Lung microvascular endothelial cell (primary cell): ENCODE data around the gene CDC123. TPM values are rescaled to one million over a fixed set of nuclear protein-coding genes. Genes with fewer than 3 reads are reported as not detected.
"Not testable (repeated sequence)": the region's sequence is repeated elsewhere in the genome, so short reads cannot be mapped to it uniquely, and the experiment has no call there.

Experiments used
- DNase-seq, 2 donors: peaks; one replicate each; pipeline versions ENCODE4 v3.0.0 to v3.0.0-alpha.2; 2010; ENCODE audit warnings: low read depth in 2 of 2
- total RNA-seq: library from RNA; depleted of rRNA; stranded (reverse); fragments of >200 nt; gene quantifications from 2 replicates; pipeline ENCODE4 v1.2.1, GENCODE V29; 2014

The CDC123 gene, protein sequence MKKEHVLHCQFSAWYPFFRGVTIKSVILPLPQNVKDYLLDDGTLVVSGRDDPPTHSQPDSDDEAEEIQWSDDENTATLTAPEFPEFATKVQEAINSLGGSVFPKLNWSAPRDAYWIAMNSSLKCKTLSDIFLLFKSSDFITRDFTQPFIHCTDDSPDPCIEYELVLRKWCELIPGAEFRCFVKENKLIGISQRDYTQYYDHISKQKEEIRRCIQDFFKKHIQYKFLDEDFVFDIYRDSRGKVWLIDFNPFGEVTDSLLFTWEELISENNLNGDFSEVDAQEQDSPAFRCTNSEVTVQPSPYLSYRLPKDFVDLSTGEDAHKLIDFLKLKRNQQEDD
- total RNA-seq = 172 and 185 TPM in 2 replicates

DNA sequence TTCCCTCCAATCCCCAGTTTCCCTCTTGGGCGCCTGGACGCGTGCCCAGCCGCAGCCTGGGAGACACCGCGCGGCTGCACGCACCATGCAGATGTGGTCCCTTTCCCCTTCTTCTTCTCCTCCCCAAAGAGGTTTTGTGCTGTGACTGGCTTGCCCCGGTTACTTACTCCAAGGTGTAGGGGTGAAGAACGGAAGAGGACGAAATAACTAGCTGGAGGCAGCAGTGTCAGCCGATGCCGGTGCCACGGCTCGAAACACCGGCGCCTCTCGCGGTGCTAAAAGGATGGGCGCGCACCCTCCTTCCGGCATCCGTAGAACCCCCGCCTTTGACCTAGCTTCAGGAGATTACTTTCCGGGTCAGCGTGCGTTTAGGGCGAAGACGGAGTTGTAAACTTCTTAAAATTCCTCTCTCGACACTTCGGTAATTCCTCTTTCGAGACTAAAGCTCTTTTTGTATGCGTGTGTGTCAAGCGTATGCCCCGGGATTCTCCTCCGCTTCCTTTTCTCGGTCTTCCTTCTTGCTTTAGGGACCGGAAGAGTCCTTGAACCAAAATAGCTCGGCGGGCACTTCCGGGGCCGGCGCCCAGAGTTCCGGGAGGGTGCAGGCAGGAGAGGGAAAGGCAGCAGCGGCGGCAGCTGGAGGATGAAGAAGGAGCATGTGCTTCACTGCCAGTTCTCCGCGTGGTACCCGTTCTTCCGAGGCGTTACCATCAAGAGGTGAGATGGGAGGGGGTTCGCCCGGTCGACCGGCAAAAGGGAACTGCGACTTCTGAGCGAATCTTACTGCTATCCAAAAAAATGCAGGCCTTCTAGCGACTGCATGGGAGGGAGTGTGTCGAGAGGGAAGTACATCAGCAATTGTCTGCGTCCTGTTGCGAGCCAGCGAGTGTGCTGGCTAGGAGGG lies at the start of gene CDC123, which contains the start of gene NUDT5:
CDC123 (plus strand) TSS at position 586 of the 904 bp plus-strand sequence; CDS start at position 644, 58 bp downstream.
NUDT5 (minus strand) TSS at position 289 of the 904 bp plus-strand sequence. CDS start 9,600 bp downstream, outside the sequence.
- peak; percentile 81 to 91 for DNase-seq

DNA sequence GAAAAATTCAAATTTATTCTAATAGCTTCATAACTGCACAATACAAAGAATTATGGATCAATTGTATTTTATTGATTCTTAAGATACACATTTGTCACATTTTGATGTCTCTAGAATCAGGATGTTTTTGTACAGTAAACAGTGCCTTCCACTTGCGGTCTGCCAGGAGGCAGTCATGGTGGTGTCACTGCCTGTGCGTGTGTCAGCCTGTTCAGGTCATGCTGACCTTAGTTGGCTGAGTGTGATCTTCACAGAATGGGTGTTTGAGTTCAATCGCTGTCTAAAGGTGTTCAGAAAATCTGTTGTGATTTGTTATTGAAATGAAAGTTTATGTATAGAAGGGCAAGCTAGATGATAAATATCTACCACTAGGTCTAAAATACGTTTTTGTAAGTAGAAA lies 45.8 kb upstream of the CDC123 start:
- DNase-seq = no peak

DNA sequence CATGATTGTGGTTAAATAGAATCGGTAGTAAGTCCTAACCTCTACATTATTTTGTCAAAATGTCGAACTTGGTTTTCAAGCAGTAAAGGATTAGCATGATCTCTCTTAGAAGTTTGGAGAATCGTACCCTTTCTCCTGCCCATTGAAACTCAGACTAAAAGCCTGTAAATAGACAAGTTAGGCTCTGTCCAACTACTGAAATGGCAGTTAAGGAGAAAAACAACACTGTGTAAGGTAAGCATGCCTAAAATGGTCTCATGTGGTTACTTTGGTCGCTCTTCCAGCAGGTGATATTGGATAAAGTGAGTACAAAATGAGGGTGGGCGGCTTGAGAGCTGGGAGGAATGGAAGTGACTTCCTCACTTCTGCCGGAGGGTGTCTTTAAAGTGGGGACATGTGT lies 41.5 kb upstream of the CDC123 start:
- no peak for DNase-seq

DNA sequence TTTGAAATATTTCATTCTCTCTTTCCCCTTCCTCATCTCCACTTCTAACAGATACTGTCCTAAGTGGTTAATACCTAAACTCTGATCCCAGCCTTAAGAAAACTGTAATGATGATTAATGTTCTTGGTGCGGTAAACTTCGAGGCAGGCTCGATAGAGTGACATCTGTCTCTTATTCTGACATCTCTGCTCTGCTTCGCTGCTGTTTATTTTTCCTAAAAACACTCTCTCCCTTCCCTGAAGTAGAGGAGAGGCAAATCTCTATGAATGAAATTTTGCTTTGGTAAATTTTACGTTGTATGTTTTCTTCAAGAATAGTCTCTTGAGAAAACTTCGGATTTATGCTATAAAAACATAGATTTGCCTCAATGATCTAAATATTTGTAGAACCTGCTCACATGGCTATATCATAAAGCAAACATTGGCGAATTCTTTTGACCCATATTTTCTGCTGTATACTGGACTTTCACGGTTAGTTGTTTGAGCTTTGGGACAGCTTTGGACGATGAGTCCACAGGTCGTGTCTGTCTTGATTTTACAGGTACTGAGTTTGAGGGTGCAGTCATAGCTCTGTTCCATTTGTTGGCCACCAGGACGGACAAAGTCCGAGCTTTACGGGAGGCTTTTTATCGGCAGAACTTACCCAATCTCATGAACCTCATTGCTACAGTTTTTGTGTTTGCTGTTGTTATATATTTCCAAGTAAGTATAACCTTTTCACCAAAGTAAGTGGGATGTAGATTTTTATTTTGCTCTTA lies 39.4 kb upstream of the CDC123 start:
- DNase-seq = no peak

DNA sequence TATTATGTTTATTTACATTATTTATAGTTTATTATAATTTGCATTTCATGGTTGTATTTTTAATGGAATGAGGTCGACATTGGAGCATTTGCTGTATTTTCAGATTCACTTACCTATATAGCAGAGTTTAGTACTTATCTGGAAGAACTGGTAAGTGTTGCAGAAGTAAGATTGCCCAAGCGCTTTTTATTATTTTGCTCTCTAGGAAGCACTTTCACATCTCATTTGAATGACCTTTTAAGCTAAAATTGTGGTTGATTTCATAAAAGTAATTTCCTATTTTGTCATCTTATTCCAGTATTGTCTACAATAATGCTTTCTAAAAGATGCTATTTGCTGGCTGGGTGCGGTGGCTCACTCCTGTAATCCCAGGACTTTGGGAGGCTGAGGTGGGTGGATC lies 37.9 kb upstream of the CDC123 start:
- DNase-seq = no peak

DNA sequence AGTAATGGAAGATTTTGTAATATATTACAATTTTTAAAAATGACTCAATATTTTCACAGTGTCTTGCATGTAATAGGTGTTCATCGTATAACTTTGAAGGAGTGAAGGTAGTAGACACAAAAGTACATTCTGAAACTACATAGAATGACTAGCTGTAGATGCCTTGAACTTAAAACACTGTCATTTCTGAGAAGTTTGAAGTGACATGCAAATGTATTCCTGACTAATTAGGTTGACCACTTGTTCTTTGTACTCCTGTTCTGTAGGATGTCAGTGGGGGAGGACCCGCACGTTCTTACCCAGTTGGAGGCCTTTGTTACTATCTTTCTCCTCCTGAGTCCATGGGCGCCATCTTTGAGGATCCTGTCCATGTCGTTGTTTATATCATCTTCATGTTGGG lies 35.3 kb upstream of the CDC123 start:
- DNase-seq = no peak

DNA sequence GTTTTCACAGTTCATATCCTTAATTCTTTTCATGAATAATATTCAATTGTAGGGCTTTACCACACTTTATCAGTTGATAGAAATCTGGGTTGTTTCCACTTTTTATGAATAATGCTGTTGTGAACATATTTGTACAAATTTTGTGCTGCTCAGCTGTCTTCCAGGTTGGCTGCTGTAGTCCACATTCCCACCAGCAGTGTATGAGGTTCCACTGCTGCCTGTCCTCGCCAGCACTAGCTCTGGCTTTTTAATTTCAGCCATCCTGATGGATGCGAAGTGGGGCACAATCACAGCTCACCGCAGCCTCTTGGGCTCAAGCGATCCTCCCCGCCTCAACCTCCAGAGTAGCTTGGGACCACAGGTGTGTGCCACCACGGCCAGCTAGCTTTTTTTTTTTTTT lies 33.1 kb upstream of the CDC123 start:
- DNase-seq = no peak

DNA sequence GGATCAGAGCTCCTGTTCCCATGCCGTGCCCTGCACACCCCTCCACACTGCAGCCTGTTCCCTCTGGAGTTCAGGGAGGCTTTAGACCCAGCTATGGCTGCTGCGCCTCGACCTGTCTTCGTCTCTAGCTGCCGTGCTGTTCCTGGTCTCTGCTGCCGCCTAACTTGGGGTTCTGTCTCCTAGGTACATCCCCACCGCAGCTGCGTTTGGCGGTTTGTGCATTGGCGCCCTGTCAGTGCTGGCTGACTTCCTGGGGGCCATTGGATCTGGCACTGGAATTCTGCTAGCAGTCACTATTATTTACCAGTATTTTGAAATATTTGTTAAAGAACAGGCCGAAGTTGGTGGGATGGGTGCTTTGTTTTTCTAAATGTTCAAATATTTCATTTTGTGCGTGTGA lies 31.9 kb upstream of the CDC123 start:
- DNase-seq = no peak

DNA sequence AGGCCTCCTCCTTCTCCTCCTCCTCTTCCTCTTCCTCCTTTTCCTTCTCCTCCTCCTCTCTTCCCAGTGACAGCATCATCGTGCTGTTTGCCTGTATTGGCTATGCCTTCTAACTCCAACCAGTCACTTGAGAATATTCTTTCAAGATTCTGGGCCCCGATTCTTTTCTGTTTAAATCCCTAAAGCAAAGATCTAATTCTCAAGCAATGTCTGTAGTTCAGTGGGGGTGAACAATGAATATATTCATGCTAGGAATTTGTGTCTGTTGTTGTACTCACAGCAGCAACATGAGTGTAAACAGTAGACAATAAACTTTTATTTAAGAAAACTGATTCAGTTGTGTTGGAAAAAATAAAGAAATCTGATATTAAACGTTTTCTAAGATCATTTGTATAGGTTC lies 31.0 kb upstream of the CDC123 start:
- DNase-seq = no peak

DNA sequence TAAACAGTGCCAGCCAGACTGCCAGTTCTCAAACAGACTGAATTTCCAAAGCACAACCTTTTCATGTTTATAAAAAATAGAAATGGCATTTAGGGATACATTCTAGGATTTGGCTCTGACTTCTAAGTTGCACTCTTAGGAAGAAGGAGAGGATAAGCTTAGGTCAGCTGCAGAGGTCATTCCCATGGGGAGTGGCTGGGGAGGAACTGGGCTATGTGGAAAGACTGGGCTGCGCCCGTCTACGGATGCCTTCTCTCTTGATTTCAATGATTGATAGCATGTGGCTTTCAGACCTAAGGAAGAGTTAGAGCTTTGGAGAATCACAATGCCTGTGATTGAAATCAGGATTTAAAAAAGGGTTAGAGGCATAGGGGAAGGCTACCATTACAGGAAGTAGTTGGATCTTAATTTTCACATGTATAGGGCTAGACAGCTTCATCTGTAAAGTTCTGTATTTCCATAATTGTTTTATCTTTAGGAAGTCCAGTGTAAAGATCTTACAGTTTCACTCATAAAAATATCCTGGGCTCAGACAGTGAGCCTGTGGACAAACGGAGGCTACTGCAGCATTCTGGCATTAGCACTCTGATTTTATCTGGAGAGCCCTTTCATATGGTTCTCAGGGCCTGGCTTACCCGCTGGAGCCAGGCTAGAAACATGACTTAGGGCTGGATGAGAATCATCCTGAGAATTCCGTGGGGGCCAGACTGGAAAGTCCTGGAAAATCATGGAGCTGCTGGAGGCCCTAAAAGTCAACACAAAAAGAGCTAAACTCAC lies 29.8 kb upstream of the CDC123 start:
- DNase-seq = no peak

DNA sequence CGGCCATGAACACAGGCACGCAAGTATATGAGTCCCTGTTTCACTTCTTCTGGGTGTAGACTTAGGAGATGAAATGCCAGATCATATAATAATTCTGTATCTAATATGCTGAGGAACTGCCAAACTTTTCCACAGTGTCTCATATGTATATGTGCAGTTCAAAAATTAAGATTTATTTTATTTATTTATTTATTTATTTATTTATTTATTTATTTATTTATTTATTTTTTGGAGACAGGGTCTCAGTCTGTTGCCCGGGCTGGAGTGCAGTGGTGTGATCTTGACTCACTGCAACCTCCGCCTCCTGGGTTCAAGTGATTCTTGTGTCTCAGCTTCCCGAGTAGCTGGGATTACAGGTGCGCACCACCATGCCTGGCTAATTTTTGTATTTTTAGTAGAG lies 24.5 kb upstream of the CDC123 start:
- not testable (repeated sequence) for DNase-seq

DNA sequence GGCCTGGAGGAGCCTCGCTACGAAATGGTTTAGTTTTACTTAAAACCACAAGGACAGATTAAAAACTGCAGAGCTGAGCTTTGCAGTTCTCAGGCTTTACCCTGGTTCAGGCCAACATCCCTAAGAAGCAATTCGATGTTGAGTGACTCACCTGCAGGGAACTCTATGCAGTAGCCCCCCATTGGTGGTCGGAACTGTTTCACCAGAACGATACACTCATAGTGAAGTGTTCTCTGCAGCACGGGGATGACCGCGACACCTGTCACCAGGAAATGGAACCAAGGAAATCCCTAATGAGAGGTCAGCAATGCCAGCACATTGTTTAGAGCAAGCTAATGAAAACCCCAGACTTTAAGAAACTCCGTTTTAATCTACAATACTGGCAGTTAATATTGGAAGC lies 18.3 kb upstream of the CDC123 start:
- peak in 1 of 2 donors; percentile 48 for DNase-seq

DNA sequence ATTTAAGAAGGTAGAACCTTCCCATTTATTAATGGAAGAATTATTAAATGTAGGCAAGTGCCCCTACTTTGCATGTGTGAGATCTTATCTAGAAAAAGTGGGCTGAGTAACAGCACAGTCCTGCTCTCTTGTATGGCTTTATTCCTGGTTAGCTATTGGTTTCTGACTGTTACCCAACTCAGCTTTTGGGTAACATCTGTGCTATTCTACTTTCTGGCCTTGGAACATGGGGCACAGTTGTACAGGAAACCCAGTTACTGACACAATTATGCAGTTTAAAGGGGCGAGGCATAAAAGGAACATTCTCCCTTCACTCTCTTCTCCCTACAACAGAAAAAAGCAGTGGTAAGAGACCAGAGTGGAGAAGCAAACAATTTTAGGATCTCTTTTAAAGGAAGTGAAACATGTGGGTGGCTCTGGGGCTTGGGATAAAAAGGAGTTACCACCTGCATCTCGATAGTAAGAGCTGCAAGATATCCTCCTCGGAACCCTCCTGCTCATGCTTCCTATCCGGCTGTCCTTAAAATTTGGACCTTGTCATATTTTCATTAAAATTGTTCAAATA lies 16.3 kb upstream of the CDC123 start:
- DNase-seq = no peak

DNA sequence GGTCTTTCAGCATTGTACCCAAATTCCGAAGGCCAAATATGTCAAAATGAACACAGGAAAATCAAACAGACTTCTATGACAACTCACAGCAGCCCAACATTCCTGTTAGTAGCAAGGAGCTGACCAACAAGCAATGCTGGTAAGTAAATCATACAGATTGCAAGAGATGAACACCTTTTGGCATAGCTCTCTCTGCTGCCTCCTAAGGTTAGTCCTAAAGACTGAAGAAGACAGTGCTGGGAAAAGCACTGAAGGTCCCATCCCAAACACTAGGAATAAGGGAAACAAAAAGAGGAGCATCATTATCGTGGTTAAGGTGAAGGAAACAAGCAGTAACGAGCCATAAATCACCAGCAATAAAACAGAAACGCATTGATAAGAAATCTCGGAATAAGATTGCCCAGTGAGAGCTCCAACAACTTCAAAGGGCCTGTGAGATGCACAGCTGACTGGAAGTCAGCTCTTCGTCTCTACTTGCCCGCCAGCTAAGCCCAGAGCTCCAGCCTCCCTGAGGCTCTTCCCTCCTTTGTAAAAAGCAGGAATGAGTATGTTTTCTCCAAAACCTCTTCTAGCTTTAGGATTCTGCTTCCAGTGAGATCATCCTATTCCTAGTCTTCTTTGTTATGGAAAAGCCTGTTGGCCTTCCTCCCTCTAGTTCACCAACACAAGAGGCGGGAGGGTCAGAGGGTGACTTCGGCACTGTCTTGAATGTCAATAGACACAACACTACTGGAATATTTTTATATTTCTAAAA lies 15.6 kb upstream of the CDC123 start:
- no peak for DNase-seq

DNA sequence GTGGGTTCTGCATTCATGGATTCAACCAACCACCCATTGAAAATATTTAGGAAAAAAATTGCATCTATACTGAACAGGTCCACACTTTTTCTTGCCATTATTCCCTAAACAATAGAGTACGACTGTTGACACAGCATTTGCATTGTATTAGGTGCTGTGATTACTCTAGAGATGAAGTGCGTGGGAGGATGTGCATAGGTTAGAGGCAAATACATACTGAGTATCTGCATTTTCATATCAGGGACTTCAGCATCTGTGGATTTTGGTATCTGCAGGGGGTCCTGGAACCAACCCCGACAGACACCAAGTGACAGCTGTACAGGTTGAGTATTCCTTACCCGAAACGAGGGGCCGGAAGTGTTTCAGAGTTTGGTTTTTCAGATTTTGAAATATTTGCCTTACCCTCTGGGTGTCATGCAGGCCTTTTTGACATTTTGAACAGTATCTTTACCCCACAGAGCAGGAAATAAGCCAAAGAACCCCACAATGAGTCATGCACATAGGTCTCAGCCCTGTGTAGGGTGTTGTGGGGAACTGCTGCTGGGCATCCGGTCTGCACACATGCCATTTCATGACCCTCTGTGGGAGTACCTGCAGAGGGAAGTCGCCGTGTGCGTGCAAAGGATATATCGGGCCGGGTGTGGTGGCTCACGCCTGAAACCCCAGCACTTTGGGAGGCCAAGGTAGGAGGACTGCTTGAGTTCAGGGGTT lies 14.8 kb upstream of the CDC123 start:
- DNase-seq = peak in 1 of 2 donors; percentile 57

DNA sequence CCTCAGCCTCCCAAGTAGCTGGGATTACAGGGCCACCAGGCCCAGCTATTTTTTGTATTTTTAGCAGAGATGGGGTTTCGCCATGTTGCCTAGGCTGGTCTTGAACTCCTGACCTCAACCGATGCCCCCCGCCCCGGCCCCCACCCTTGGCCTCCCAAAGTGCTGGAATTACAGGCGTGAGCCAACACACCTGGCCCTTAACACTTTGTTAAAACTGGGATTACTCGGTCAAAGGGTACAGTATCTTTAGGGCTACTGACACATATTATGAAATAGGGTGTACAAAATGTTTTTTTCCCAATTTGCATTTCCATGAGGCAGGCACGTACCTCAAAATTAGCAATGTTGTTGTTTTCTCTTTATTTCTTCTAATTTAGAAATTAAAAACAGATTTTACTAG lies 11.8 kb upstream of the CDC123 start:
- DNase-seq = no peak

DNA sequence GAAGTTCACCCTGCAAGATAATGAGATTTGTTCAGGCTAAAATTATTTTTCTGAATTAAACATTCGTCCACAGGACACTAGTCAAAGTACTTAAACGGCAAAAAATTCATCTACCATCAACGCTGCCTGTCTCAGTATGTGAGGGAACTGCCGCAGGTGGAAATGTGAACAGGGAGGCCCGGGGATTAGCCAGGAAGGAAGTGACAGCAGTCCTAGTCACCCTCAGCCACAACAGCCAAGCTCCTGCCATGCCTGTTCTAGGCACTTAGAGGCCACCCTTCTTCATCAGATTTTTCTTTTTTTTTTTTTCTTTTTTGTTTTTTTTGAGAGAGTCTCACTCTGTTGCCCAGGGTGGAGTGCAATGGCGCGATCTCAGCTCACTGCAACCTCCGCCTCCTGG lies 9.7 kb upstream of the CDC123 start:
- DNase-seq = peak; percentile 74 to 86

DNA sequence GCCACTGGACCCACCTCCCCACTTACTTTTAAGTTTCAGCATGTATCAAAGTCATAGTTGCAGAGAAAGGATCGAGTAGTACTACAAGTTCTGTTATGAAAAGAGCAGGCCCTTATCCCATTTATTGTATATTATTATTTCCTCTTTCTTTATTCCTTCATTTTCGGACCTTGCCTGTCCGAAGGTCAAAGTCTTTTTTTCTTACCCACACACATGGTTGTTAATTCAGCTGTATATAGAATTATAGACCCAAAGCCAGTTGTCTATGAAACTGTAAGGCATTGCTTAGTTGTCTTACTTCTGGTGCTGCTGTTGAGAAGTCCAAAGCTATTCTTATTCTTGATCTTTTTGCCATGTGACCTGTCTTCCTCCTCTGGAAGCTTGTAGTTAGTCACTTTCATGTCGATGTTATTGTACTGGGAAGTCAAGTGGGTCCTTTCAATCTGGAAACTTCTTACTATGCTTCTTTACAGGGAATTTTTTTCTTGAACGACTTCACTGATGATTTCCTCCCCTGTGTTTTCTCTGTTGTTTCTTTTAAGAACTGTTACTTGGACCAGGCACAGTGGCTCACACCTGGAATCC lies 8.6 kb upstream of the CDC123 start:
- DNase-seq = peak in 1 of 2 donors; percentile 61

DNA sequence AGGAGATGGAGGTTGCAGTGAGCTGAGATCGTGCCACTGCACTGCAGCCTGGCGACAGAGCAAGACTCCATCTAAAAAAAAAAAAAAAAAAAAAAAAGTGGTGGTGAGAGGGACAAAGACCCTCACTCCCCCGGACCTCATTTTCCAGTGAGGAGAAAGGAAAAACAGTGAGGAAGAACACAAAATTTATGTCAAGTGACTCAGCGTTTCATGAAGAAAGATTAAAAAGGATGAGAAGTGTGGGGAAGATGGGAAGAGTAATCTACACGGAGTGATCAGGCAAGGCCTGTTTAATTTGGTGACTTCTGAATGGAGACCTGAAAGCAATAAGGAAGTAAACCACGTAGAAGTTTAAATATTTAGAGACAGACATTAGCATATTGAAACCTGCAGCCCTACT lies 7.3 kb upstream of the CDC123 start:
- no peak for DNase-seq
